Colon (tissue), 2 donors: ENCODE measurements around the gene PRLR.
"Not testable (repeated sequence)": the region's sequence is repeated elsewhere in the genome, so short reads cannot be mapped to it uniquely, and the experiment has no call there.

Source experiments
- FAIRE-seq: peaks from 2 replicates; lab custom pipeline; 2012; peaks lifted over from hg19 to GRCh38; lab: Jason Lieb, UNC
- donor health status: control.
- donor health status: control.

Gene PRLR

DNA sequence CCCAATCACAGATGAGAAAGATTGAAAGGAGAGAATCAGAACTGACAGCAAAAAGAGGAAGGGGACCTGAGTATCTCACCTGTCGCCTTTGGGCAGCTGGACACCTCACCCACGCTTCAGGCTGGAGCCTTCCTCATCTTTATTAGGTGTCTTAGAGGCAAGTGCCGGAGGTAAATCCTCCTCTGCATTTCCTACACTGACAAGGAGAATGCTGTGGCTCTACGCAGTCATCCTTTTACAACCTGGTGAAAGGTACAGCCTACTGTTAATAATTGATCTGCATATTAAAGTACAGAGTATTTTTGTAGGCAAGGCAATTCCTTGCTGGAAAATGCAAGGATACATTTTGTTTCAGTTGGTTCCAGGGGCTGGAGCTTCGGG is 34.8 kb downstream of the PRLR start:
- FAIRE-seq: no peak

DNA sequence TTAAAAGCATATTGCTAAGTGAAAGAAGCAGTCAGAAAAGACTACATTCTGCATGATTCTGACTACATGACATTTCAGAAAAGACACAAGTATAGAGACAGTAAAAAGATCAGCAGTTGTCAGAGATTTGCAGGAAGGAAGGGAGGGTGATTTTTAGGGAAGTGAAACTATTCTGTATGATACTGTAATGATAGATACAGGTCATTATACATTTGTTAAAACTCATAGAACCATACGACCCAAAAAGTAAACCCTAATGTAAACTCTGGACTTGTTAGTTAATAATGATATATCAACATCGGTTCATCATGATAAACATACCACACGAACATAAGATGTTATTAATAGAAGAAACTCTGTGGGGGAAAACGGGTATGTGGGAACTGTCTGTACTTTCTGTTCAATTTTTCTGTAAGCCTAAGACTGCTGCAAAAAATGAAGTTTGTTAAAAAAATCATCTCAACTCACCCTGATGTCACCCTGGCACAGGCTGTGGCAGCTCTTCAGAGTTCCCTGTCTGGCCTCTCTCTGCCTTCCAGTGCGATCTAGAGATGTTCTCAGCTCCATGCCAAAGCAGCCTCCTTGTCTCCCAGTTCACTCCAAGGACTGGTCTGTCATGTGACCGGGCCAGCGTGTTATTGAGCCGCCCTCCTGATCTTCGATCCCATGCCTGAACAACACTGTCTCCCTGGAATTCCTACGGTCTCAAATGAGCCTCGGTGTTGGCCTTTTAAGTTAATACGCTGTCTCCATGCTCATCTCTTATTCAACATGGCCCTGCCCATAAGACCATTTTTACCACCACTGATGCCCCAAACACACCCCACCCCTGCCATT is 35.4 kb downstream of the PRLR start:
- no peak for FAIRE-seq

DNA sequence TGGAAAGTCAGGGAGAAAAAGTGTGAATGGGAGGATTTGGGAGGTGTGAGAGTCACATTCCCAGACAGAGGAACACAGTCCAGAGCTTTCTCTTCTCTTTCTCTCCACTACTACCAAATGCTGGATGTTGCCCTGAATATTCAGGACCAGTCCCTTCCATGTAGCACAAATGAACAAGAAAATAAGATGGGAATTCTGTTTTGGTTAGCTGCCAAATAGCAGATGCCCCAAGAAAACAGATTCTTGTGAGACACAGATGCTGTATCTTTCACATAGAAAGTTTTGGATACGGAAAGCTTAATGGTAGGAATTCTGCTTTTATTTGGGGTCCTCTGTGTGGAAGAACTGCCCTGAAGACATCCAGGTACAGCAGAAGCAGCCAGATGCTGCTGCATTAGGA is 37.8 kb downstream of the PRLR start:
- FAIRE-seq: no peak

DNA sequence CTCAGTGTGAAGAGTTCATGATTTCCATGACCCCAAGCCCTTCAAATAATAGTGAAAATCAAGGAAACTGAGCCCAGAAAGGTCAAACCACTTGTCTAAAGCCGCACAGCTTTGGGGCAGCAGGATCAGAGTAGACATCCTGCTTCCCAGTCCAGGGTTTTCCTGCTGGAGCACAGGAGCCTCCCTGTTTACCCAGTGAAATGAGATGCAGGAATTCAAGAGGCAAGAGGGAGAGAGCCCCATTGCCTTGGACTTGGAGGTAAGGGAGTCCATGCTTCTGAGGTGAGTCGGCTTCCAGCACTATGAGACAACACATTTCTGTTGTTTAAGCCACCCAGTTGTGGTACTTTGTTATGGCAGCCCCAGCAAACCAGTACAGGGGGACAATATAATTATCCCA is 40.5 kb downstream of the PRLR start:
- FAIRE-seq: not testable (repeated sequence)

DNA sequence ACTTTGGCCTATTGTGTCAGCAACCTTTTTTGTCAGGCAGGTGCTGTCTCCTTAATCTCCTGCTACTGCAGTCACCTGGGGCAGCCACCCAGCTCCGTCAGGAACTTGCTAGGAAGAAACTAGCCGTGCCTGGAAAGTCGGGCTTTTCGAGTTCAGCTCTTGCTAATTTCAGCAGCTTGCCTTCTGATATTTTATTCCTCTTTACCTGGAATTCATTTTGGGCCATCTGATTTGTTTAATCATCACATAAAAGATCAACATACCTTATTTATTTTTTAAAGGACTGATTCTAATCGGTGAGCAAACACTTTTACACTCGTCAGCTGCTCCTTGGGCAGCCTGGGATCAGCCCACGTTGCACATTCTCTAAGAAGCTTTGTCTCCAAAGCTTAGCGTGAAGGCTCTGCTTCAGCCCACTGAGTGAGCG is 42.2 kb downstream of the PRLR start:
- no peak for FAIRE-seq

DNA sequence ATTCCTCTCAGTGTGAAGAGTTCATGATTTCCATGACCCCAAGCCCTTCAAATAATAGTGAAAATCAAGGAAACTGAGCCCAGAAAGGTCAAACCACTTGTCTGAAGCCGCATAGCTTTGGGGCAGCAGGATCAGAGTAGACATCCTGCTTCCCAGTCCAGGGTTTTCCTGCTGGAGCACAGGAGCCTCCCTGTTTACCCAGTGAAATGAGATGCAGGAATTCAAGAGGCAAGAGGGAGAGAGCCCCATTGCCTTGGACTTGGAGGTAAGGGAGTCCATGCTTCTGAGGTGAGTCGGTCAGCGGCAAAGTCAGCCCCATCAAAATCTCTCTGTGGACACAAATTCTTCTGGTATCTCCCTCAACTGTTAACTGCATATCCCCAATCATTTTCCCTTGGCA is 42.7 kb downstream of the PRLR start:
- FAIRE-seq: not testable (repeated sequence)

DNA sequence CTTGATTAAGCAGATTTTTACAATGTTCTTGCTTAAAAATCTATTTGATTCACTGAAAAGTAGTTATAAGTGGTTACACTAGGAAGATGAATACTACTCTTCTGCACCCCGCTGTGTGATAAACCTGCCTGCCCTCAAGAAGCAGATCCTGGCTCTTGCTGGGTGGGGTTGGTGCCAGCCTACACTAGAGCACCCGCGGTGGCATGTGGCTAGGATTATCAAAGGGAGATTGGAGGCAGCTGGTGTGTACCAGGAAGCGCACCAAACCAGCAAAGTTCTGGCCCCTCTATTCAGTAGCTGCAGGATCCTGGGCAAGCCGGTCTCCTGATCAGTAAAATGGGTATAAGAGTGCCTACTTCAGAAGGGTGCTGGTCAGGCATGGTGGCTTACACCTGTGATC is 43.5 kb downstream of the PRLR start:
- FAIRE-seq: no peak

DNA sequence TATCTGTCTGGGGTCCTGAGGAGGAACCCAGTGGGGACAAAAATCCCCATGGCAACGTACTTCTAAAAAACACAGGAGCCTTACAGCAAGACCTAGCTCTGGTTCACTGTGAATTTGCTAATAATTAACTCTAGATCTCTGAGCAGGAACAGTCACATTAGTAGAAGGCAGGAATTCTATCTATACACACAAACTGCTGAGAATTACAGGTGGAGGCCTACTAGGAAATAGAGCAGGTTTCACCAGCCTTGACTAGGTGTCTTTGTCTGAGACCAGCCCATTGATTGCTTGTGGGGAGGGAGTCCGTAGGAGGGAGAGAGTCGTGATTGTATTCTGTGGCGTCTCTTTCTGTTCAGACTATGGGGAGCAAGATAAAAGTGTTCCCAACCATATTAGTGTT is 44.8 kb downstream of the PRLR start:
- no peak for FAIRE-seq

DNA sequence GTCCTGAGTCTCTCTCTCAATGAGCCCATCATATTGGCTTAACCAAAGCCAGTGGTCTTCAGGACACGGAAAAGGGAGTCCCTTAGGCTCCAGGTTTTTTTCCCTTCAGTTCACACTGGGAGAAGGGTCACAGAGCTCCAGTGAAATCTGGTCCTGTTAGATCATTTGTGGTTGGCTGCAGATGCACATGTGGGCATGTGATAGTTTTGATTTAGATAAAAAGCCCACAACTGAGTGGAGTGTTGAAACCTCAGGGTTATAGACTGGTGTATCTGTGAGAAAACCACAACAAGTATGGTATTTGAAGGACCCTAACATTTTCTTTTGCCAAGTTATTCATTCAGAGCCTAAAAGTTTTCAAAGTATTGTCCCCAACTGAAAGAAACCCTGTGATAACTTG is 46.7 kb downstream of the PRLR start:
- no peak for FAIRE-seq

DNA sequence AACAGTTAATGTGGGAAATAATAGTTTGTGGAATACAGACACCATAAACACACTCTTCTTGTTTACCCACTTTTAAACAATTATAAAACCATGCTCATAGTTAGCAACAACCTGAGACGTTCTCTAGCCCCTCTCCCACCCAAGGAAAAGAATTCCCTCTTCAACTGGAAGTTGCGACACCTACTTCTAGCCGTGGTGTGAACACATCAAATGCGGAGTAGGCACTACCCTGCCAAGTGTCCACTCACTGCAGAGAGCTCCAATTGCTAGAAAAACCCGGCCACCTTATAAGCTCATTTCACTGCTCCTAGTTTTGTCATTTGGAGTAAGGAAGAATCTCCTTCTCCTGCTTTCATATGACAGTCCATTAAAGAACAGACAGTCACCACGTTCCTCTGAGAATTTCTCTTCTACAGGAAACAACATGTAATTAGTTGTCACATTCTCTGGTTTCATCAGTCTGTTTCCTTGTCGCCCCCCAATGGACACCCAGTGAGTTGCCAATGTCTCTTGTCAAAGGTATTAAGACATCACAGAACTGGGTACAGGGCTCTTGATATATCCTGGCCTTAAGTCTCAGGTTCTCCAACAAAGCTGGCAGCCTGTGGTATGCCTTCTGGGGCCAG is 47.3 kb downstream of the PRLR start:
- FAIRE-seq: no peak

DNA sequence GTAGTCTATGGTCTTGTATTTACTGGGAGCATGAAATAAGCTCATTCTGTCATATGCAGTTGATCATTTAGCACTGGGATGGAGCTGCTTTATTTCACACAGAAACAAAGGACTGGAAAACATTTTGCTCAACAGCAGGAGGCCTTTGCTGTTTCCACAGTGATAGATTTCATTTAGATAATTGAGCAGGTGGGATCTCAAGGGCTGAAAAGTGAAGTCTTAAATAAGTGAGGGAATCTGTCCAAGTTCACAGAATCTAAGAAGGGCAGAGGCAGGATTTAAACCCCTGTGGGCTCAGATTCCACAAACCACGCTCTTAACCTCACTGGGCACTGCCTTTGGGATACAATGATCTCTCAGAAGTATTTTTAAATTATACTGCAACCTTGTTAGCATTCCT is 47.8 kb downstream of the PRLR start:
- FAIRE-seq: no peak

DNA sequence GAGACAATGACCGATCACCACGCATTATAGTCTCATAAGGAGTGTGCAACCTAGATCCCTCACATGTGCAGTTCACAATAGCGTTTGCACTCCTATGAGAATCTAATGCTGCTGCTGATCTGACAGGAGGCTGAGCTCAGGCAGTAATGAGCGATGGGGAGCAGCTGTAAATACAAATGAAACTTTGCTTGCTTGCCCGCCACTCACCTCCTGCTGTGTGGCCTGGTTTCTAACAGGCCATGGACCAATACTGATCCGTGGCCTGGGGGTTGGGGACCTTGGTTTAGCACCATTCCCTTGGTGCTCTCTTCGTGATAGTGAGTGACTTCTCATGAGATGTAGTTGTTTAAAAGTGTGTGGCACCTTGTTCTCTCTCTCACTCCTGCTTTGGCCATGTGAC is 50.2 kb downstream of the PRLR start:
- FAIRE-seq: no peak

DNA sequence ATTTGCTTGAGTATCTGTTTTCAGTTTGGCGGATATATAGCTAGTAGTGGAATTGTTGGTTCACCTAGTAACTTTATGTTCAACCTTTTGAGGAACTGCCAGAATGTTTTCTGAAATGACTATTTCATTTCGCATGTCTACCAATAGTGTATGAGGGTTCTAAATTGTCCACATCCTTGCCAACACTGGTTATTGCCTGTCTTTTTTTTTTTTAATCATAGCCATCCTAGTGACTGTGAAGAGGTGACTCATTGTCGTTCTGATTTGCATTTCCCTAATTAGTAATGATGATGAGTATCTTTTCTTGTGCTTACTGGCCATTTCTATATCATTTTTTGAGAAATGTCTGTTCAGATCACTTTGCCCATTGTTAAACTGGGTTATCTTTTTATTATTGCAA is 52.5 kb downstream of the PRLR start:
- FAIRE-seq: no peak

DNA sequence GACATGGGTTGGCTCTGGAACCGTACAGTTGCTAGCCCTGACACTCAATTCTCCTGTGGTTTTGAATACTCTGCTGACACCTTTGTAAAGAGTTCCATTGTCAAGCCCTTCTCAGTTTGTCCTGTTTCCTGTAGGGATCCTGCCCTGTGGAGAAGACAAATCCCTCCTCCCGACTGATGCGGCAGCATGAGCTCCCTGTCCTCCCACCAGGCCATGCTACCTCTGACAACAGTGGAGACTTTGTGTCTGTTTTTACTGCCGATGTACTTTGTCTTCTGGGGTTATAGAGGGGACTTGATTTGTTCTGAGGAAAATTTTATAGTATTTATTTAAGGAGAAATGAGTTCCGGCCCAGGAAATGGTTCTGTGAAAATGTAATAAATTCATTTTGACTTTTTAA is 57.8 kb downstream of the PRLR start:
- FAIRE-seq: no peak

DNA sequence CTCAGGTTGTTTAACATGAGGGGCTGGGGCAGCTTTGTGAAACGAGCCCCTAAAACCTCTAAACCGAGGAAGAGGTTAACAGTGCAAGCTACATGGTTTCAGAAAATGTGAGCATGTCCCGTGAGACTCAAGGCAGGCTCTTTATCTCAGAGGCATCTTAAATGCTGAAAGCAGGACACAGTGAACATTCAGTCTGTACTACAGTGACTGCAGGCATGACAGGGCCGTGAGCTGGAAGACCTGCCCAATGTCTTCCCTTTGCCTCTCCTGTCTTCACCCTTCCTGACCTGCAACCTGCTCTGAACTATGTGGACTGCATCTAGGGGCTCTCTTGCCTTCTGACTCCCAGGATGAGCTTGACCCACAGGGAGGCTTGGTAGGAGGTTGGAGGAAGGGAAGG is 58.3 kb downstream of the PRLR start:
- FAIRE-seq: no peak

DNA sequence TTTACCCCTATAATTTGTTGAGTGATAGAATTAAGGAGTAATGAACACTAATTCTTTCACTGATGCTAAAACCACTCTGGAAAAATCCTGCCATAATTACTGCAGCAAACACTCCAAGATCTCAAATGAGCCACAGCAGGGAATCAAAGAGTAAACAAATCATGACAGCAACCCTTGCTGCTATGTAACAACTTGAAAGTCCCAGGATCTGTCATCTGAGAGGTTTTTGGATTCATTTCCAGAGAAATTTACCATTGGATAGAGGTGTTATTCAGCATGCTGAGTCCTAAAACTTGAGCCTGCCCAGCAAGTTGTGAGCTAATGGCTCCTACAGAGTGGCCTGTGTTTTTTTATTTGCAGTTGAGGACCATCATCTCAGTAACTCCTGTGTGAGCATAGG is 59.2 kb downstream of the PRLR start:
- FAIRE-seq: no peak

DNA sequence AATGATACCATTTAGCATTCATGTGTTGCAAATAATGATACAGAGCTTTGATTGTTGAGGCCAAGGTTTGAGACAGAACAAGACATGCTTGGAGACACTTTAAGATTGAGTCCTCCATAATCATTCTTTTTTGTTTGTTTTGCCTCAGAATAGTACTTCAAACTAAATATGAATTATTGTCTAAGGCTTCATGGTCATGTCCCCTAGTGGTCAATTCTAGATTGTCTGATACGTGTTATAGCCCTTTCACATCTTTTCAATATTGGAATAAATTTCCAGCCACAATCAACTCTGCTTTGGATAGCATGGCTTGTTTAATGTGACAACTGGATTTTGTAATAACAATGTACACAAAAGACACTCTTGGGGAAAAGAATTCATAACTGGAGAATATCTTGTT is 64.2 kb downstream of the PRLR start:
- no peak for FAIRE-seq

DNA sequence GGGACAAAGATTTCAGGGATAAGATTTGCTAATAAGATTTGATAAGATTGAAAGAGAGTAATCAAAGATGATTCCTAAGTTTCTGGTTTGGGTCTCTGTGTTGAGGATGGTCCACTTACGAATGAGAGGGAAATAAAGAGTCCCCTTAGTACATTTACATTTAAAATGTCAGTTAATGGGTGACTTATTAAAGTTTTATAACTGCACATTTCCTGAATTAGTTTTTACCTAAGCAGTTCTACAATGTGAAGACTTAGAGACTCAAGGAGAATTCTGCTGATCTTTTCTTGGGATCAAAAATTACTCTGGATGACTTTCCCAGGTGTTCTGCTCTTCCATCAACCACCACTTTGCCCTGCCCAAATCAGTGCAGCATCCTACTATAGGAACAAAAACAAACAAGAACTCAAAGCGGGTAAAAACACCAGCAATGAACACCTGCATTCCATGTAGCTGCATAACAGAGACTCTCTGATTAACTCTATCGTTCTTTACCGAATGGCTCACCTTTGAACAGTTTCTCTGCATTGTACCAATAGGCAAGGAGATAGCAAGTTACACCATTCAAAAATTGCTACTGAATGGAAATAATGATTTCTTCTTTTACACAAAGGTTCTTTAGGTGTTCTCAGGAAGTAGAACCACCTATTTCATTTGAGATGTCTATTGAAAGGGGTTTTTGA is 65.3 kb downstream of the PRLR start:
- FAIRE-seq: no peak

DNA sequence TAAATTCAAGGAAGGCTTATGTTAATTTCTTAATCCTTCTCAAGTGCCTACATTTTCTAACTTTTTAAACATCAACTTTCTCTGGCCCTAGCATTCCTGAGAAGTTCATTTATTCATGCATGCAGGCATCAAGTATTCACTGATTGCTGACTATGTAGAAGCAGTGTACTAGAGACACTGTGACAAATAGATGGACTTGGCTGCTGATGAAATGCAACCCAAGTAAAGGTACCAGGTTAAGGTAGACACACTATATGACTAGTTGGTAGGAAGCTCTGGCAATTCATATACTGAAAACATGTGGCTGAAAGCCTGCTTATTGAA is 66.6 kb downstream of the PRLR start:
- FAIRE-seq: no peak

DNA sequence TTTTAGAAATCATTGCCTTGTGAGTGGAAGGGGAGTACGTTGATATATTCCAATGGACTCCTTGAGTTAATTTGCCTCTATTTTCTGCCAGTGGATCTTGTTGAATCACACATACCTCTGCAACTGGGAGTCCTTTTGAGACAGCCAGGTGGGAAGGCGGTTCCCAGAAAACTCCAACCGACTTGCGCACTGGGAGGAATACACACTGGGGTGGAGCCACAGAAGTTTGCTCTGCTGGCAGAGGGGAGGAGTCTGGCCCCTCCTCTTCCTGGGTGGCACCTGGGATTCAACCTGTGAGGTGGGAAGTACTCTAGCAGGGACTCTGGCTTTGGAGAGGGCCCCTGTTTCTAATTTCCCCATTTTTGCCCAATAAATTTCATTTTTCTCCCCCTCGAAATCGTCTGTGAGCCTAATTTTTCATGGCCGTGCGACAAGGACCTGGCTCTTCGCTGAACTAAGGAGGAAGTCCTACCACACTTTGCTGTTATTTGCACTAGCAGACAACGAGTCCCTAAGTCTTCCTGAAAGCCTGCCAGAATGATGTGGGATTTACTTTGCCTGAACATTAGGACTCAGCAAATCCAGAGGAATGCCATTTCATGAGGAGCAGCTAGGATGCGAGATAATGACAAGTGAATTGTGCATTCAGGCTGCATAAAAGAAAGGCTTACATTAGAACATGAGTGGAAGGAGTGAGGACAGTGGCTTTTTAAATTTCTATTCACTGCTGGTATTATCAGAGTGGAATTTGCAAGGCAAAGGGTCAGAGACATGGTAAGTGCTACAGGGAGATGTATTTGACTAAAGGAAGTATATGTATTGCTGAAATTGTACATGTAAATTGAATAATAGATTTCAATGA is 67.2 kb downstream of the PRLR start:
- FAIRE-seq: no peak

DNA sequence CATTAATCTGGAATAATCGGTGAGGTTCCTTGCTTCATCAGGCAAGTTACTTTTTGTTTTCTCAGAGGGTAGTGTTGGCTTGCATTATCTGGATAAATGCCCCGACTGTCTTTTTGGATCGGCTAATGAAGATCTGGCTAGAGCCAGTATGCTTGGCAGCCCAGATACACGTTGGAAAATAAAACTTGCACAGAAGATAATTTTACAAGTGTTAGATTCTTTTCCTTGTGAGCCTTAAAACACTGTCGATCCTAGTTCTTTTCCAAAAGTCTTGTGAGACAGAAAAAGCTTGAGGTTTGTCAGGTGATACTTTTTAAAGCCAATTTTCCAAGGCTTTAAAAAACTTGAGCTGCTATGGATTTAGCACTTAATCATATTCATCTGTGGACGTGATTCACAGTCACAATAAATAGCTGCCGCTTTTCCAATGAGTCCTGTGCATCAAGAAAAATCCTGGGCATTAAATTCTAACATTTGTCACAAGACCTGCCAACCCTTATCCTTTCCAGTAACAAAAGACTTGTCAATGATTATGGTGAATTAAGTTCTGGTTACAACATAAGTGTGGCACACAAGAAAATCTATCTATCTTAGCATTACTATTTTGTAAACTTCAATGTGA is 68.5 kb downstream of the PRLR start:
- FAIRE-seq: no peak

DNA sequence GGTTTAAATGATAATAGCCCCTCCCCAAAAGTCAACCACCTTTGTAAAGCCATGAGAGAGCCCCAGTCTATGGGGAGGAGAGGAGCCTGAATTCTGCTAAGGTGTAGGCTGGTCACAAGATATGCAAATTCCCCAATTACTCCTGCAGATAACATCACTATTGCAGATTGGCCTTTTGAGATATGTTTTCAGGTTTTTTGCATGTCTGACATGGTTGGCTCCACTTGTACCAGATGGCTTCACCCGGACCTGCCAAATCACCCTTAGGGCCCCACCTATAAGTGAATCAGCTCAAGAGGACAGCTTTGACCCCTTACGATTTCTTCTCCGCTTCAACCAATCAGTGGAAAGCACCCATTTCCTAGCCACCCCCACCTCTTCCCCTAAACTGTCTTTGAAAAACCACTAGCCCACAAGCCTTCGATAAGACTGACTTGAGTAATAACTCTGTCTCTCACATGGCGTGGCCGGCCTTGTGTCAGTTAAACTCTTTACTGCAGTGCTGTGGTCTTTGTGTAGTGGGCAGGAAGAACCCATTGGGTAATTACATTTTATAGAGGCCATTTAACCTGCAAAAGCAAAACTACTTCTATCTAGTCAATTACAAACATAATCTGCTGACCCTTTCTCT is 69.7 kb downstream of the PRLR start:
- no peak for FAIRE-seq
